IPS DF 6.9 (cell line): ENCODE data around the gene IMMP2L.

Source experiments
- DNase-seq: peaks from one replicate; pipeline ENCODE4 v3.0.0-alpha.2; 2013; ENCODE audit warnings: low read depth, low spot score
- H3K27ac ChIP-seq: one replicate; pipeline ENCODE4 v1.5.1; 2013; ENCODE audit warnings: low read length, control low read depth
- H3K27me3 ChIP-seq: 2 replicates; pipeline ENCODE4 v1.6.1; 2013; ENCODE audit warnings: mild to moderate bottlenecking, low read length; ENCODE audit not compliant: control insufficient read depth, insufficient read depth
- H3K36me3 ChIP-seq: 2 replicates; pipeline ENCODE4 v1.6.1; 2013; ENCODE audit warnings: low read length; ENCODE audit not compliant: control insufficient read depth, insufficient read depth
- H3K4me1 ChIP-seq: 2 replicates; pipeline ENCODE4 v1.6.1; 2013; ENCODE audit warnings: low read length; ENCODE audit not compliant: control insufficient read depth, insufficient read depth
- H3K4me3 ChIP-seq: 2 replicates; pipeline ENCODE4 v1.5.1; 2013; ENCODE audit warnings: mild to moderate bottlenecking, low read length
- H3K9me3 ChIP-seq: 2 replicates; pipeline ENCODE4 v1.6.1; 2013; ENCODE audit warnings: low read length, inconsistent platforms; ENCODE audit not compliant: control insufficient read depth, insufficient read depth
- WGBS: extraction: QIAGEN DNeasy Blood & Tissue Kit; methylation state at CpG from one replicate; pipeline ENCODE4 v1.1.7; 2013; ENCODE audit warnings: mixed read lengths, missing lambda C conversion rate; ENCODE audit not compliant: insufficient read length, insufficient coverage; 5-methylcytosine and 5-hydroxymethylcytosine counted together

The IMMP2L gene

DNA sequence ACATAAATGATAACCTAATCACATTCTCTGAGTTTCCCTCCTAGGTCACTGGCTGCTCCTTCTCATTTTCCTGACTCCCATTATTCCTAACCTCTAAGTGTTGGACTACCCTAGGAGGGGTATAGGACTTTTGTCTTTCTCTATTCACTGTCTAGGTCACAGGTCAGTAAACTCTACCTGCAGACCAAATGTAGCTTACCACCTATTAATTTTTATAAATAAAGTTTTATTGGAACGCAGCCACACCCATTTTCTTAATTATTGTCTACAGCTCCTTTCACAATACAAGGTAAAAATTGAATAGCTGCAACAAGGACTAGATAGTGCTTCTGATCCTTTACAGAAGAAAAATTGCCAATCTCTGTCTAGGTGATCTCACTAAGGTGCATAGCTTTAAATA is 156.7 kb downstream of the IMMP2L start:
- DNase-seq = no peak
- no peak overlapping the region for H3K27ac ChIP-seq
- no CpG with 5 or more reads among the region's 1 CpG for WGBS

DNA sequence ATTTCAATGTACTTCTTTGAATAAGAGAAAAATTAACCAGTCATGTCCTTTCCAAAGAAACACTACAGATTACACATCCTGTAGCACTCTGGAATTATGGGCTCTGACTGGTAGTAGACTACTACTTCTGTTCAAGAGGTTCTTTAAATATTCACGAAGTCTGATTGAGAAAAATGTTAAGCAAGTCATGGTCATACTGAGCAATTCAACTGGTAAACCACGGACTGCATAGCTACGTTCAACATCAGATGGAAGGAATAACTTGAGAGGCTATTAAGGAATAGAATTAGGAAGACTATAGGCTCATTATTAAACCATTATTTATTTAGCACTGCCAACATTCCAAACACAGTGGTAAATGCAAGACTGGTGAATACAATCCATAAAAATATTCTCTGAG is 160.8 kb downstream of the IMMP2L start:
- Histone ChIP-seq H3K9me3 (no peaks in the 10 kb centered on the region), H3K27me3 (no peaks in the 10 kb centered on the region), H3K4me1 (no peaks in the 10 kb centered on the region), H3K4me3 (no peak overlapping the region), H3K36me3 (no peaks in the 10 kb centered on the region), H3K27ac (no peak overlapping the region)
- DNase-seq = no peak
- WGBS = no CpG with 5 or more reads among the region's 3 CpGs

More for the DNA sequence above, 156.7 kb downstream of the IMMP2L start:
- Histone ChIP-seq H3K27me3 (no peaks in the 10 kb centered on the region), H3K36me3 (no peaks in the 10 kb centered on the region), H3K9me3 (no peaks in the 10 kb centered on the region), H3K4me1 (no peaks in the 10 kb centered on the region), H3K4me3 (no peak overlapping the region)

- no peaks in the 10 kb centered on the region for H3K27me3 ChIP-seq
- no CpG with 5 or more reads among the region's 2 CpGs for WGBS
These were observed 162.2 kb downstream of the IMMP2L start for GRCh38 chr7:111400088-111400487.

DNA sequence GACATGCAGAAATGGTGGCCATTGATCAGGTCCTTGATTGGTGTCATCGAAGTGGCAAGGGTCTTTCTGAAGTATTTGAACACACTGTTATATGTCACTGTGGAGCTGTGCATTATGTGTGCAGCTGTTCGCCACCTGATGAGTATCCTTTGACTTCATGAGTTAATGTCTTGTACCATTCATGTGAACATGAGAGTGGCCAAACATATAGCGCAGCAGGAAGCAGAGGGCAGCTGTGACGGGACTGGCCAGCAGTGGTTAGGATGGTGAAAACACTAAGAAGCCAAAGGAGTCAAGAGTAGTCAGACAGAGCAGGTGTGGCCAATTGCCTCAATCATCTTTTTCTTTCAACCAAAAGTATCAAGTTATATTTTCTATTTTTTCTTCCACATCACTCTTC is 167.4 kb downstream of the IMMP2L start:
- Histone ChIP-seq H3K4me1 (peaks cover 4% of the 10 kb centered on the region; the same call in 1 of the 2 replicates), H3K36me3 (no peaks in the 10 kb centered on the region), H3K4me3 (no peak overlapping the region), H3K27ac (no peak overlapping the region), H3K9me3 (no peaks in the 10 kb centered on the region), H3K27me3 (no peaks in the 10 kb centered on the region)
- no CpG with 5 or more reads among the region's 4 CpGs for WGBS
- no peak for DNase-seq

More at GRCh38 chr7:111400088-111400487, 162.2 kb downstream of the IMMP2L start:
- H3K36me3 ChIP-seq = no peaks in the 10 kb centered on the region
- H3K4me1 ChIP-seq = no peaks in the 10 kb centered on the region
- no peak for DNase-seq
- H3K4me3 ChIP-seq = no peak overlapping the region
- no peak overlapping the region for H3K27ac ChIP-seq
- no peaks in the 10 kb centered on the region for H3K9me3 ChIP-seq

- no peak overlapping the region for H3K27ac ChIP-seq
- WGBS = no CpG with 5 or more reads among the region's 3 CpGs
- no peak for DNase-seq
These were observed 169.1 kb downstream of the IMMP2L start for GRCh38 chr7:111393011-111393754.

DNA sequence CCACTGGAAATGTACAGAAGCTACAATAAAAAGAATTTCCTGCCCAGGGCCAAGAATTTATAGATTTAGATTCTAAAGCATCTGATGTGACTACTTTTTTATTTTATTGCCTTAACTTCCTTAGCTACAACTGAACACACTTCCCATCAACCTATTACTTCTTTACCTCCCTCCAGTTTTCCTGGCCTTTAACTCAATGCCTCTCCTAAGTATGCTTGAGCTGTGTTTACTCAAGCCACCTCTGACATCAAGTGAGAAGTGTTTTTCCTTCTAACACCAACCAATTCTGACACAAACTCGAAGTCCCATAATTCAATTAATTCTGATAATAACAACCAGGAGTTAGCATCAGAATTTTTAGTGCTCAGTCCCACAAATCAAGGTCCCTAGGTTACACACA is 170.0 kb downstream of the IMMP2L start:
- WGBS = no CpG with 5 or more reads among the region's 1 CpG
- H3K4me1 ChIP-seq = peaks cover 4% of the 10 kb centered on the region; the same call in 1 of the 2 replicates
- no peak overlapping the region for H3K27ac ChIP-seq
- no peak overlapping the region for H3K4me3 ChIP-seq
- H3K9me3 ChIP-seq = no peaks in the 10 kb centered on the region
- H3K36me3 ChIP-seq = no peaks in the 10 kb centered on the region
- DNase-seq = no peak
- no peaks in the 10 kb centered on the region for H3K27me3 ChIP-seq

More at GRCh38 chr7:111393011-111393754, 169.1 kb downstream of the IMMP2L start:
- Histone ChIP-seq H3K4me1 (peaks cover 4% of the 10 kb centered on the region; the same call in 1 of the 2 replicates), H3K4me3 (no peak overlapping the region), H3K27me3 (no peaks in the 10 kb centered on the region), H3K36me3 (no peaks in the 10 kb centered on the region), H3K9me3 (no peaks in the 10 kb centered on the region)

GRCh38 chr7:111390000-111390399 is 172.3 kb downstream of the IMMP2L start:
- Histone ChIP-seq H3K27ac (no peak overlapping the region), H3K36me3 (no peaks in the 10 kb centered on the region), H3K9me3 (no peaks in the 10 kb centered on the region), H3K27me3 (no peaks in the 10 kb centered on the region), H3K4me3 (no peak overlapping the region), H3K4me1 (peaks cover 4% of the 10 kb centered on the region; the same call in 1 of the 2 replicates)
- no CpG with 5 or more reads among the region's 4 CpGs for WGBS
- no peak for DNase-seq

GRCh38 chr7:111388912-111389311 is 173.4 kb downstream of the IMMP2L start:
- H3K27ac ChIP-seq = no peak overlapping the region
- WGBS = no CpG with 5 or more reads among the region's 2 CpGs
- H3K36me3 ChIP-seq = no peaks in the 10 kb centered on the region
- DNase-seq = no peak
- no peaks in the 10 kb centered on the region for H3K27me3 ChIP-seq
- no peaks in the 10 kb centered on the region for H3K9me3 ChIP-seq
- H3K4me1 ChIP-seq = peaks cover 4% of the 10 kb centered on the region; the same call in 1 of the 2 replicates
- H3K4me3 ChIP-seq = no peak overlapping the region

DNA sequence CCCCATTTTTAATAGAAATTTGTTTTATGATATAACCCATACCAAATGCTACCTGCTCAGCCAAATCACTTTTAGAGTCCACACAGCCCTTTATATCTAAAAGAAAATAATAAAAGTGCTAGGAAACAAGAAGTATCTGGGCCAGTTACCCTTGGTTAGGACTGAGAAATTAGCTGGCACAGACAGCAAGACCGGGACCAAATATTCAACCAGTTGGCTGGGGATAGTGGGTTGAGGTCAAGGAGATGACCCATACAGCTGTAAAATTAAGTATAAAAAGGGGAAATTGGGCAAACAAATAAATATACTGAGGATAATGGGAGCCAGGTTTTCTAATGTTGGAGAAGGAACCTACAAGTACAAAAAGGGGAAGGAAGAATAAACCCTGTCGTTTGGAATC is 174.3 kb downstream of the IMMP2L start:
- Histone ChIP-seq H3K36me3 (no peaks in the 10 kb centered on the region), H3K27ac (no peak overlapping the region), H3K4me1 (peaks cover 4% of the 10 kb centered on the region; the same call in 1 of the 2 replicates), H3K4me3 (no peak overlapping the region), H3K27me3 (no peaks in the 10 kb centered on the region), H3K9me3 (no peaks in the 10 kb centered on the region)
- WGBS = no CpG with 5 or more reads among the region's 2 CpGs
- no peak for DNase-seq

DNA sequence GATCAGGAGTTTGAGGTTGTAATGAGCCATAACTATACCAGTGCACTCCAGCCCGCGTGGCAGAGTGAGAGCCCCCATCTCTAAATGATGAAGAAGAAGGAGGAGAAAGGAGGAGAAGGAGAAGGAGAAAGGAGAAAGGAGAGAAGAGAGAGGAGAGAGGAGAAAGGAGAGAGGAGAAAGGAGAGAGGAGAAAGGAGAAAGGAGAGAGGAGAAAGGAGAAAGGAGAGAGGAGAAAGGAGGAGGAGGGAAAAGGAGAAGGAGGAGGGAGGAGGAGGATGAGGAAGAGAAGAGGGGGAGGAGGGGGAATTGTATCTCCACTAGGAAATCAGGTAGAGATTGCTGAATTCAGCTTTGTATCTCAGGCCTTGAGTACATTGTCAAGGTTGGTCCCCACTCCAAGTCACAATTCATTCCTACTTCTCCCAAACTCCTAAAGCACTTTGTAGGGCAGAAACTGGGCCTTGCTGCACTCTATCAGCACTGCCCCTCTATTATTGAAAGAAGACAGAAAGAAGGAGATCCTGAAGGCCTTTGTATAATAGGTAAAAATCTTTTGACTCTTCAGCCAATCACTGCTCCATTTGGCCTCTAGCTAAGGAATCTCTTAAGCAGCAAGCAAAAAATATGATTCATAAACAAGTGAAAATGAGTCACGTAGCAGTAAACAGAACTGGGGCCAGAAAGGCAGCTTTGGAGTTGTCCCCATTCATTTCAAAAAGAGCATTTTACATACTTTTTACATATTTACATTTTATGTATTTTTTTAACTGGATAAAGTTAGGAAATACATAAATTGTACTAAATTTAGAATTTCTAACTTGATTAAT is 178.0 kb downstream of the IMMP2L start:
- H3K27me3 ChIP-seq = no peaks in the 10 kb centered on the region
- no CpG with 5 or more reads among the region's 3 CpGs for WGBS
- H3K4me3 ChIP-seq = no peak overlapping the region
- DNase-seq = no peak
- H3K27ac ChIP-seq = no peak overlapping the region
- H3K9me3 ChIP-seq = no peaks in the 10 kb centered on the region
- H3K36me3 ChIP-seq = no peaks in the 10 kb centered on the region
- no peaks in the 10 kb centered on the region for H3K4me1 ChIP-seq
